K562 (cell line): ENCODE results near the gene SLC1A5. TPM values are rescaled to one million over a fixed set of nuclear protein-coding genes. Genes with fewer than 3 reads are reported as not detected.

Source experiments
- BCLAF1 ChIP-seq, 2 experiments: fragments of 450-650 bp in 1 of 2; IDR thresholded peaks; 2 replicates each; pipeline ENCODE4 v1.6.1; 2011 to 2017; ENCODE audit warnings: low read depth in 2 of 2, antibody characterized with exemption in 1 of 2, borderline replicate concordance in 1 of 2, low read length in 1 of 2, mild to moderate bottlenecking in 1 of 2, mixed read lengths in 1 of 2; ENCODE audit not compliant: control insufficient read depth in 1 of 2
- CBX3 ChIP-seq, 2 experiments: IDR thresholded peaks; 1 replicate in 1 of 2; 2 replicates in 1 of 2; pipeline ENCODE4 v1.6.1; 2012; ENCODE audit warnings: inconsistent platforms in 2 of 2, low read length in 2 of 2, borderline replicate concordance in 1 of 2, control low read depth in 1 of 2
- CCAR2 ChIP-seq: fragments of 200-400 bp; formaldehyde crosslinking; IDR thresholded peaks from 2 replicates; pipeline ENCODE4 v1.6.1; 2017; ENCODE audit warnings: mild to moderate bottlenecking, low read depth, low read length
- GABPB1 ChIP-seq: sonication (generic); formaldehyde crosslinking; IDR thresholded peaks from 2 replicates; pipeline ENCODE4 v1.8.0; 2022; ENCODE audit warnings: mild to moderate bottlenecking, missing genetic modification reagents
- KAT2B ChIP-seq: IDR thresholded peaks from one replicate; pipeline ENCODE4 v1.6.1; 2012; ENCODE audit warnings: low read depth, mild to moderate bottlenecking, control low read depth, inconsistent platforms, low read length, moderate library complexity
- MCM7 ChIP-seq, 2 experiments: fragments of 450-650 bp; IDR thresholded peaks; 2 replicates each; pipeline ENCODE4 v1.6.1; 2016 to 2018
- MTA3 ChIP-seq: fragments of 450-650 bp; formaldehyde crosslinking; IDR thresholded peaks from 2 replicates; pipeline ENCODE4 v1.6.1; 2017; ENCODE audit warnings: mild to moderate bottlenecking, borderline replicate concordance
- NR0B1 ChIP-seq: fragments of 450-650 bp; IDR thresholded peaks from one replicate; pipeline ENCODE4 v1.6.1; 2018; ENCODE audit warnings: mild to moderate bottlenecking, moderate library complexity; ENCODE audit not compliant: partially characterized antibody
- RBM14 ChIP-seq: fragments of 200-400 bp; formaldehyde crosslinking; IDR thresholded peaks from 2 replicates; pipeline ENCODE4 v1.6.1; 2018; ENCODE audit warnings: low read depth, mild to moderate bottlenecking, low read length, moderate library complexity, borderline replicate concordance; ENCODE audit not compliant: insufficient read depth
- SMARCE1 ChIP-seq: fragments of 450-650 bp; IDR thresholded peaks from 2 replicates; pipeline ENCODE4 v1.7.1; 2016; ENCODE audit warnings: mild to moderate bottlenecking
- THRB ChIP-seq: fragments of 450-650 bp; formaldehyde crosslinking; conservative IDR thresholded peaks from 2 replicates; pipeline ENCODE4 v1.4.0; 2022; ENCODE audit warnings: mild to moderate bottlenecking, missing genetic modification characterization
- XRCC4 ChIP-seq: IDR thresholded peaks from one replicate; pipeline ENCODE4 v1.6.1; 2011; ENCODE audit not compliant: insufficient read depth, insufficient read length; ENCODE audit errors: extremely low read depth
- ZBTB9 ChIP-seq: fragments of 450-650 bp; formaldehyde crosslinking; IDR thresholded peaks from 2 replicates; pipeline ENCODE4 v1.4.0; 2020; ENCODE audit warnings: mild to moderate bottlenecking, moderate library complexity
- ZNF707 ChIP-seq: fragments of 250-450 bp; sonication (Bioruptor Pico); conservative IDR thresholded peaks from 2 replicates; pipeline ENCODE4 v1.8.0; 2022; ENCODE audit warnings: inconsistent platforms, mild to moderate bottlenecking, moderate library complexity
- polyA plus RNA-seq, 8 experiments: library from polyadenylated mRNA; depleted of rRNA in 4 of 8; stranded (reverse) in 5 of 8; unstranded in 3 of 8; fragments of >200 nt; fragmentation: Nextera tagmentation in 2 of 8; fragmentation: Illumina TruSeq in 1 of 8; extraction: Ambion mirVana in 2 of 8; extraction: Trizol in 1 of 8; gene quantifications; 2 replicates each; pipeline versions ENCODE4 v1.2.1 to v1.2.3, GENCODE V29; 2011 to 2014; ENCODE audit warnings: inconsistent platforms in 1 of 8, missing spikeins in 1 of 8
- total RNA-seq, 7 experiments: library from RNA; depleted of rRNA in 6 of 7; stranded (reverse); fragments of >200 nt in 6 of 7; fragmentation: Illumina TruSeq in 2 of 7; extraction: Trizol in 2 of 7; gene quantifications; 2 replicates each; pipeline versions ENCODE4 v1.2.1 to v1.2.3, GENCODE V29; 2011 to 2021; ENCODE audit warnings: low replicate concordance in 1 of 7
- TF ChIP-seq, protein P1 (sequence below): sonication (generic); formaldehyde crosslinking; IDR thresholded peaks from 2 replicates; pipeline ENCODE4 v1.8.1; 2023; ENCODE audit warnings: missing genetic modification reagents, mild to moderate bottlenecking, borderline replicate concordance

Gene SLC1A5
- total and polyA plus RNA-seq, 9 of the 15 experiments (the other 6 are each of a cell fraction or from before 2014, with no cell fraction given), result 31.2 to 417 (median 134) TPM

DNA sequence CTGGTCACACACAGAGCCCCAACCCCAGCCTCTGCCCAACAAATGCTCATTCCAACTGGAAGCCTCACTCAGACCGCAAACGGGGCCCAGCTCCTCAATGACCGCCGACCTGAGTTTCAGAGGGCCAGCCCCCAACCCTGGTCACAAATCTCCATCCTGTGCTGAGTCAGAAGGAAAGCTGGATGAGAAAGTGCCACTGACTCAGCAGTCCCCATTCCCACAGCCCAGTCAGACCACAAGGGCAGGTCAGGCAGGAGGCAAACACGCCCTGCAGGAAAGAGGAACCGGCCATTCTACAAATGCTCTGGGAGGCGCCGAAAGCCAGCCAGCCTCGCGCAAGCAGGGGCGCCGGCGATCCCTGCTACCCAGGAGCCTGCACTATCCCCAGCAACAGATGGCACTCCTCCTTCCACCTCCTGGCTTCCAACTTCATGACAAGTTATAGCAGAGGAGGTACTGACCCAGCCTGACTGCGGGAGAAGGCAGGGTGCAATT, 57.3 kb downstream of the SLC1A5 start (continued):
- TF ChIP-seq MCM7 (IDR thresholded peaks at IDR 0.05) (no peak), MTA3 (0 out of 2 replicates have a peak, but pooled peaks have one; percentile 33), GABPB1 (CRISPR knock-in tag) (no peak), CCAR2 (no peak), ZNF707 (CRISPR knock-in tag) (no peak), BCLAF1 (IDR thresholded peaks at IDR 0.05; ENCODE audit: borderline replicate concordance in 1 of 2, control insufficient read depth in 1 of 2, low read depth in 2 of 2, low read length in 1 of 2) (no peak), NR0B1 (no peak), RBM14 (no peak), CBX3 (IDR thresholded peaks at IDR 0.05; ENCODE audit: borderline replicate concordance in 1 of 2, low read length in 2 of 2) (peak in 1 of 2 experiments; percentile 62; a peak in 1 of 3 replicates), XRCC4 (no peak), SMARCE1 (0 out of 2 replicates have a peak, but pooled peaks have one; percentile 14), KAT2B (no peak), THRB (no peak), ZBTB9 (CRISPR knock-in tag) (no peak)
- TF ChIP-seq, protein P1, sequence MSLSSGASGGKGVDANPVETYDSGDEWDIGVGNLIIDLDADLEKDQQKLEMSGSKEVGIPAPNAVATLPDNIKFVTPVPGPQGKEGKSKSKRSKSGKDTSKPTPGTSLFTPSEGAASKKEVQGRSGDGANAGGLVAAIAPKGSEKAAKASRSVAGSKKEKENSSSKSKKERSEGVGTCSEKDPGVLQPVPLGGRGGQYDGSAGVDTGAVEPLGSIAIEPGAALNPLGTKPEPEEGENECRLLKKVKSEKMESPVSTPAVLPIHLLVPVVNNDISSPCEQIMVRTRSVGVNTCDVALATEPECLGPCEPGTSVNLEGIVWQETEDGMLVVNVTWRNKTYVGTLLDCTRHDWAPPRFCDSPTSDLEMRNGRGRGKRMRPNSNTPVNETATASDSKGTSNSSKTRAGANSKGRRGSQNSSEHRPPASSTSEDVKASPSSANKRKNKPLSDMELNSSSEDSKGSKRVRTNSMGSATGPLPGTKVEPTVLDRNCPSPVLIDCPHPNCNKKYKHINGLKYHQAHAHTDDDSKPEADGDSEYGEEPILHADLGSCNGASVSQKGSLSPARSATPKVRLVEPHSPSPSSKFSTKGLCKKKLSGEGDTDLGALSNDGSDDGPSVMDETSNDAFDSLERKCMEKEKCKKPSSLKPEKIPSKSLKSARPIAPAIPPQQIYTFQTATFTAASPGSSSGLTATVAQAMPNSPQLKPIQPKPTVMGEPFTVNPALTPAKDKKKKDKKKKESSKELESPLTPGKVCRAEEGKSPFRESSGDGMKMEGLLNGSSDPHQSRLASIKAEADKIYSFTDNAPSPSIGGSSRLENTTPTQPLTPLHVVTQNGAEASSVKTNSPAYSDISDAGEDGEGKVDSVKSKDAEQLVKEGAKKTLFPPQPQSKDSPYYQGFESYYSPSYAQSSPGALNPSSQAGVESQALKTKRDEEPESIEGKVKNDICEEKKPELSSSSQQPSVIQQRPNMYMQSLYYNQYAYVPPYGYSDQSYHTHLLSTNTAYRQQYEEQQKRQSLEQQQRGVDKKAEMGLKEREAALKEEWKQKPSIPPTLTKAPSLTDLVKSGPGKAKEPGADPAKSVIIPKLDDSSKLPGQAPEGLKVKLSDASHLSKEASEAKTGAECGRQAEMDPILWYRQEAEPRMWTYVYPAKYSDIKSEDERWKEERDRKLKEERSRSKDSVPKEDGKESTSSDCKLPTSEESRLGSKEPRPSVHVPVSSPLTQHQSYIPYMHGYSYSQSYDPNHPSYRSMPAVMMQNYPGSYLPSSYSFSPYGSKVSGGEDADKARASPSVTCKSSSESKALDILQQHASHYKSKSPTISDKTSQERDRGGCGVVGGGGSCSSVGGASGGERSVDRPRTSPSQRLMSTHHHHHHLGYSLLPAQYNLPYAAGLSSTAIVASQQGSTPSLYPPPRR, result no peak
